ENCODE measurements around the gene GPR22.

Gene GPR22, protein sequence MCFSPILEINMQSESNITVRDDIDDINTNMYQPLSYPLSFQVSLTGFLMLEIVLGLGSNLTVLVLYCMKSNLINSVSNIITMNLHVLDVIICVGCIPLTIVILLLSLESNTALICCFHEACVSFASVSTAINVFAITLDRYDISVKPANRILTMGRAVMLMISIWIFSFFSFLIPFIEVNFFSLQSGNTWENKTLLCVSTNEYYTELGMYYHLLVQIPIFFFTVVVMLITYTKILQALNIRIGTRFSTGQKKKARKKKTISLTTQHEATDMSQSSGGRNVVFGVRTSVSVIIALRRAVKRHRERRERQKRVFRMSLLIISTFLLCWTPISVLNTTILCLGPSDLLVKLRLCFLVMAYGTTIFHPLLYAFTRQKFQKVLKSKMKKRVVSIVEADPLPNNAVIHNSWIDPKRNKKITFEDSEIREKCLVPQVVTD

DNA sequence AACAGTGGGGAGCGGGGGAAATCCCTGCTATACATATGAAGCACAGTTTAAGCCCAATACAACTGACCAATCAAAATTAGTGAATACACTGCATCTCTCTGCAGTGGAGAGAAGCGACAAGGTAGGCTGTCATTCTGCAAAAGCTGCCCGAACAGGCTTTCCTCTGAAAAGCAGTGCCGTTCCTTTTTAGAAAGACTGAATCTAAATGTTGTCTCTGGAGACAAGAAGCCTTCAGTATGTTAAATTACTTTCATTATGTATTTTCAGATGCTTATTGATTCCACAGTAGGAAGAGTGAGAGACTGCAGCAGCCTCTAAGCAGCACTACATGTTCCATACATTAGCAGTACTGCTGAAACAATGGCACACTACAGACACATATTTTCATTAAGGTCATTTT lies at the start of gene GPR22:
GPR22 (plus strand) TSS at position 129 of the 400 bp plus-strand sequence. CDS start 4,004 bp downstream, outside the sequence.
- no peak for DNase-seq

DNA sequence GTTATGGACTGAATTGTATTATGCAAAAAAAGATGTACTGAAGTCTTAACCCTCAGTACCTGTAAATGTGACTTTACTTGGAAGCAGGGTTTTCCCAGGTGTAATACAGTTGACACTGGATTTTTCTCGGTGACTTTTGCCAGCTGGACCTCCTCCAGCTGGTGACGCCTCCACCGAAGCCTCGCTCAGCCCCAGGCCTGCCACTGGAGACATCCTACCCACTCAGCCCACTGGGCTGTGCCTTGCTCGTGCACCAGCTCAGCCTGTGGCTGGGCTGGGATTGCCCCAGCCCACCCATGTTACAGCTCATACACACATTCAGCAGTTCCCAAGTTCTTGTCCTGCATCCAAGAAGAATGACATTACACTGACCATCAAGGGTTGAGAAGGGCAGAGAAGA lies 42.4 kb upstream of the GPR22 start:
- no peak for DNase-seq

GRCh38 chr7:107428642-107429041 lies 41.2 kb upstream of the GPR22 start:
- no peak for DNase-seq

DNA sequence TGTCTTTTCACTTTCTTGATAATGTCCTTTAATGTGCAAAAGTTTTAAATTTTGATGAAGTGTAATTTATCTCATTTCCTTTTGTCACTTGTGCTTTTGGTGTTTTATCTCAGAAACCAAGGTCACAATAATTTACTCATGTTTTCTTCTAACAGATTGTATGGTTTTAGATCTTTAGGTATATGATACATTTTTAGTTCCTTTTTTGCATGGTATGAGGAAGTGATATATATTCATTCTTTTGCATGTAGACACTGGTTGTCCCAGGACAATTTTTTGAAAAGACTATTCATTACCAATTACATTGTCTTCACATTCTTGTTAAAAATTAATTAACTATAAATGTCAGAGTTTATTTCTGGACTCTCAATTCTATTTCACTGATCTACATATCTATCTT lies 39.8 kb upstream of the GPR22 start:
- DNase-seq, result no peak

DNA sequence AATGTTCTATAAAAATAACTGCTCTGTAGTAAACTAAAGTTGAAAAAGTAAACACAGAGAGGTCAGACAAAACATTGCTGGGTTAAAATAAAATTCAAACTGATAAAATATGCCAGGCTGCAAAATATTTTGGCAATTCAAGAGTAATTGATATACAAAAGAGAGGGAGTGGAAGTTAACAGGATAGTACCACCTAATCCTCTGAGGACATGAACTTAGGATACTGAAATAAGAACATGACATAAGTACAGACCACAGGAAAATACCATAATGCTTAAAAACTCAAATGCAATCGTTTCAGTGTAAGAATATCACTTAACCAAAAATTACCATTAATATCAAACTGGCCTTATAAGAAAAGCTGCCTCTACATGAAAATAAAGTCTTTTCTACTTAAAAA lies 37.6 kb upstream of the GPR22 start:
- DNase-seq, result no peak

GRCh38 chr7:107435749-107436148 lies 34.1 kb upstream of the GPR22 start:
- no peak for DNase-seq

DNA sequence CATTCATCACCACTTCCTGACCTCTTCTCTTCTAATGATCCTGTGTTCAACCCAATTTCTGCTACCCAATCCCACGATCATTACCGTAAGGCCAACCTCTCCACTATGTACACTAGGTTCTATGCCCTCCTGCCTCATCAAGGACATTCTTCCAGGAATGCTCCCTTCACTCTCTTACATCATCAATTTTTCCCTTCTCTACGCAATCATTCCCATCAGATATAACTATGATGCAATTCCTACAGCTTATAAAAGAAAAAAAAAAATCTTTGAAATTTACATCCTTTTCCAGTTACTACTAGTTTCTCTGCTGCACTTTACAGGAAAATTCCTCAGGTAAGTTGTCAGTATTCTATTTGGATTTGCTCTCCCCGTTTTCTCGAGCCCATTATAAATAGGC lies 30.8 kb upstream of the GPR22 start:
- no peak for DNase-seq

- no peak for DNase-seq
Observed at GRCh38 chr7:107441581-107442422, 28.1 kb upstream of the GPR22 start.

- DNase-seq, result no peak
Observed at GRCh38 chr7:107442678-107443077, 27.2 kb upstream of the GPR22 start.

GRCh38 chr7:107446531-107446930 lies 23.3 kb upstream of the GPR22 start:
- DNase-seq, result no peak

- no peak for DNase-seq
Observed at GRCh38 chr7:107446988-107447387, 22.9 kb upstream of the GPR22 start.

GRCh38 chr7:107450970-107451369 lies 18.9 kb upstream of the GPR22 start:
- DNase-seq, result no peak

- DNase-seq, result no peak
Observed at GRCh38 chr7:107453388-107453787, 16.5 kb upstream of the GPR22 start.

DNA sequence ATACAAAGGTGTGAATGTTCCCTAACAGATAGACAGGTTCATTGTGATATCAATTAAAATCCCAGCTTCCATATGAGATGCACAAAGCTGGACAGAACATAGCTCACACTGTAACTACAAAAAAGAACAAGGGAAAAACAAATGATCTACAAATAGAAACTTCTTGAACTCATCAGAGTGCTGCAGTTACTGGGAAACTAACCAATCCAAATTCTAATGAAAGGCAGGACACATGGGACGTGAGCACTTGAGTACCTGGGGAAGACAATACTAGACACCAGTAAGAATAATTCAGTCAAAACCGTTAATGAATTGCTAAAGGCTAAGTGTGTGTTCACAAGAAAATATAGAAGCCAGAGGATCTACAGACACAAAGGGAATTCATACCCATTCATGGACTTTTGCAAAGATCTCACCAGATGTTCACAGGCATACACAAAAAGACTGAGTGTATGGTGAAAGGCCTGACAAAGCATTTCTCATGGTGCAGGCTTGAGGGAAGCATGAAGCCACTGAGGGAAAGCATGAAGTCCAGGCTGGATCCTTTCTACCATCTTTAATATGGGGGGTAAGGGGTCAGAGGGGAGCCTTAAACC lies 7.8 kb upstream of the GPR22 start:
- DNase-seq, result no peak

DNA sequence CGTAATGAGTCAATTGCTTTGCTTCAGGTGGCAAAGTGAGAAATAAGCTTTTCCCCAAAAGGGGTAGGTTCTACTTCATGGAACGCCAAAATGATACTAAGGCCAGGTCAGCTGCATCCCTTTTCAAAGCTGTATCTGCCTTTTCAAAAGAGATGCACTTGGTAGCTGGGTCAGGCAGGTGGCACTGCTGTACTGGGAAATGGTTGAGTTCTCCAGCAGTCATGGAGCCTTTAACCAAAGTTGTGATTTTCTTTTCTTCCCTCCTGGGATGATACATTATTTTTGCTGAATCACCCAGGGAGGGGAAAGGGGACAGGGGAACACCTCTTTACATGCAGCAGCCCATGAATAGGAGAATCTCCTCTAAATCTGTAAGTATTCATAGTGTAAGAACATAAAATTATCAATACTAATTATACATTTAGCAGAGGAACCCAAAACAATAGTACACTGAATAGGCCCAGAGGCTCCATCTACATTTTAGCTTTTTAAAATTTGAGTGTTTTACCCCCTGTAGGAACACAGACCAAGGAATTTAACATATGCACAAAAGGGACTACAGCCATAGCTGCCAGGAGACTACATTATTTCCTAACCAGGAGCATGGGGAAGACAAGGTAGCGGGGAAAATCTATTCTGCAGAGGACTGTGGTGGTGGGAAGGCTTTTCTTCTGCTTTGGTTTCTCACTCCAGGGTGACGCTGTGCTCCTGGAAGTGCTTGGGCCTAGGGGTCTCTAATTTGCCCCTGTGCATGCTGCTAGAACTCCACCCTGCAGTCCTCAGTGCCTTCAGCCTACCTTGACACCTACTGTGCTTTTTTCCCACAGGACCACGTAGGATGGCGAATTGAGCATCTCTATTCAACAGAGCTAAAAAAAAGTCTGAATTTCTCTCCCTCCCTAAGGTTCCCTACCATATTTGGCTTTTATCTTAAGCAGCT lies 6.4 kb upstream of the GPR22 start:
- peak; percentile 66 for DNase-seq

DNA sequence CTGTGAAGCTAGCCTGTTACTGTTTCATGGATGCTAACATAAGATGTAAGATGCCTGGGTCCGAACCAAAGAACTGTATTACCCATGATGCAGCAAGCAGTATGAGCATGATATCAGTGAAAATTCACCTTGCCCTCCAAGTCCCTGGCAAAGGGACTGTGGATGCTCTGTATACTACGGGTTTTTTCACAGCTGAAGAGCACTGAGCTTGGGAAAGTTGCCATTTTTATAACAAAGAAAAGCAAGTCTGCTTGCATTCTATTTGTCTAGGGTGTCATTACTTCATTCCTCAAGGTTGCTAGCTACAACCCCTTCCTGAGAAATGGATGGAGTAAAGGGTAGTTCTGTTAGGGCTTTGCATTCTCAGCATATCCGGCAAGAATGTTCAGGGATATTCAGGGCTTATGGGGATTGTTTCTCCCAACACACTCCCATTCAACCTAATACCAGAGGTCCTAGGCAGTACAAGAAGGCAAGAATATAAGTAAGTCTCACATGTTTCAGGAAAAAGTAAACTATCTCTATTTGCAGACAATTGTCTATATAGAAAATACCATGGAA lies 5.1 kb upstream of the GPR22 start:
- no peak for DNase-seq

GRCh38 chr7:107467972-107468371 lies 1.9 kb upstream of the GPR22 start:
- DNase-seq, result no peak

GRCh38 chr7:107468824-107469223 lies 1.0 kb upstream of the GPR22 start:
- no peak for DNase-seq

DNA sequence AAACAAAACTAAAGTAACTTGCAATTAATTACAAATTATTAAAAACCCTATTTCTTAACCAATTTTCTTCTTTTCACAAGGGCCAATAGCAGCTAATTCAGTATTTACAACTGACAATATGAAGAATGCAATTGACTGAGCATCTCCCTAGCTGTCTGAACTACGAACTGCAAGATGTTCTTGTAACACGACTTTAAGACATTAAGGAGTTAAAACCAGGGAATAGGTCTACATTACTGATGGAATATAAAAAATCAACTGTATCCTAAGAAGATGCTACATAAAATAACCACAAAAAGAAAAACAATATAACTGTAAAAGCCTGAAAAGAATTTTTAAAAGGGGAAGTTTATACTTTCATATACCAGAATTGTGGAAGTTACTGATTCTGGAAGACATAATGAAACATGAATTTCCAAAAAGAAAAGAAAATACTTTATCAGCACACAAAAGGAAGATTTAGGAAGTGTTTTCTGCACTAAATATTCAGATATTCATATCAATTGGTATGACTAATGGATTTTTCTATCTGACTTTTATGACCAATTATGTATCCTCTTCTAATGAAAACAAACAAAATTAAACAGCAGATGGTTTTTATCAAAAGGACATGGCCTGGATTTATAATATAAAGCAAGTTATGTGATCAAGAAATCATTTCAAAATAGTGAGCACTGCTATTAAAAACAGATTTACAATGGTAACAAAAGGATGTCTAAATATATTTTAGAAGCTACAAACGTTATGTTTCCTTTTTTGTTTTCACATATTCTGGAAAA lies 1.6 kb downstream of the GPR22 start:
- no peak for DNase-seq

DNA sequence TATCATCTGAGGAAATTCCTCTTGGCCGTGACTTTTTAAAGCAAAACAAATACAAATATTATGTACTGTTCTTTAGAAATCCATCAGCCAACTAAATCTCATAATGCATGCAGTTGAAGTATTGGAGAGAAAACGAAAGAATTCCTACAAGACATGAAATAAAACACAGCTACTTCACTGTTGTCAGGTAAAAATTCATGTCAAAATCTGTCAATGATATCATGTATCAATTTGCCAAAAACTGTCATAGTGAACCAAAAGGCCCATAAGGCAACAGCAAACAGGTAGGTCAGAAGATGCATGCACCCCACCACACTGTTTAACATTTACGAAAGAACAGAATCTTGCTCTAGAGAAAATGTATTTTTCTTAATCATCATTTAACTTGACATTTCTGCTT lies 2.3 kb downstream of the GPR22 start:
- no peak for DNase-seq

DNA sequence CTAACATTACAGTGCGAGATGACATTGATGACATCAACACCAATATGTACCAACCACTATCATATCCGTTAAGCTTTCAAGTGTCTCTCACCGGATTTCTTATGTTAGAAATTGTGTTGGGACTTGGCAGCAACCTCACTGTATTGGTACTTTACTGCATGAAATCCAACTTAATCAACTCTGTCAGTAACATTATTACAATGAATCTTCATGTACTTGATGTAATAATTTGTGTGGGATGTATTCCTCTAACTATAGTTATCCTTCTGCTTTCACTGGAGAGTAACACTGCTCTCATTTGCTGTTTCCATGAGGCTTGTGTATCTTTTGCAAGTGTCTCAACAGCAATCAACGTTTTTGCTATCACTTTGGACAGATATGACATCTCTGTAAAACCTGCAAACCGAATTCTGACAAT lies 4.3 kb downstream of the GPR22 start:
- DNase-seq, result no peak
